KG1 (cell line): ENCODE results near the gene NECTIN1.

Experiments used
- DNase-seq: peaks from one replicate; lab custom pipeline; 2025; lab: John Stamatoyannopoulos, UW

The NECTIN1 gene

GRCh38 chr11:119754656-119755355, 25.8 kb upstream of the NECTIN1 start:
- DNase-seq, result no peak

DNA sequence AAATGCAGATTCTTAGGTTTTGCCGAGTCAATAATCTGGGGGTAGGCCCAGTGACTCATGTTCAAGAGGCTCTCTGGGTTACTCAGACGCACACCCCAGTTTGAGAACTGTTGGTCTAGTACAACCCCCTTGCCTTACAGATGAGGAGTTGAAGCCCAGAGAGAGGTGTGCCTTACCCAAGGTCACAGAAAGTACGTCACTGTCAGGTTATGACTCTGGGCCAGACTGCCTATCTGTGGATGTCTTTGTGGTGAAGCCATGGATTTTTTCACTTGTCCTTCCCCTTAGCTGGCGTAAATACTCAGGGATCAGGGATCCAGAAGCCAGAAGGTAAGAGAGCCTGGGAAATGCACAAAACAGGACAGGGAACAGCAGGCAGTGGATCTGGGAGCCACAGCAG, 25.2 kb upstream of the NECTIN1 start:
- DNase-seq, result no peak

GRCh38 chr11:119752946-119753345, 23.9 kb upstream of the NECTIN1 start:
- DNase-seq, result no peak

DNA sequence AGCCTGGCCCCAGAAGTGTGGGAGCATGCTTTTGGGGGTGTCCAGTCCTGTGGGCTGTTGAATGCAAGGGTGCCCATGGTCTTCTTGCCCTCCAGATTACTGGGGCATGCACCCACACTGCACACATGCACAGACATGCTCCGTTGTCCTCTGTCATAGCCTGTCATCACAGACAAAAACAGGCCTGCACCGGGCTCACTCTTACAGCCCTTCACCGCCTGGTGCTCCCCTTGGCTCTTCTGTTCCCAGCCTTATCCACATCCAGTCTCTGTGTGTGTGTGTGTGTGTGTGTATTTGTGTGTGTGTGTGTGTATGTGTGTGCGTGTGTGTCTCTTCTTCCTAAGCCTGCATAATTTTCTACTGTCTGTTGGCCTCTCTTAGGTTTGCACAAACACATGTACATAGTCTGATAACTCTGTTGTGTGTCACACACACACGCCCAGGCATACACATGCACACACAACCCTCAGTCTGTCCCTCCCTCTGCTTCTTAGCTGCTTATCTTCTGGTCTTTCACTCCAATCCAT, 23.4 kb upstream of the NECTIN1 start:
- no peak for DNase-seq

DNA sequence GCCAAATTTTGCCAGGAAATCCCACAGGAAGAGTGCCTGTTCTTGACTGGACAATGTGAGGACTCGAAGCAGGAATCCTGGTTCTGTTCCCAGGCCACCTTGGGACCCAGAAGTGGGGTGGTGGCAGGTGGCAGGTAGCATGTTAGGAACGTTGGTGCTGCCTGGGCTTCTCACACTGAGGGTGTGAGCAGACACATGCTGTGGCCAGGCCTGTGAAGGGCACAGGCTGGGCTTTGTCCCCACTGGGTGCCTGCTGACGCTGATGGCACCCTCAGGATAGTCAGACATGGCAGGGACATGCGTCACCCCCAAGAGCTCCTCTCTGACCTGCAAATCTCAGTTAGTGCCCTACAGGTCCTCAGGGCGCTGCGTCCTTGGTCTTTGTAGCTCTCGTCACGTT, 21.1 kb upstream of the NECTIN1 start:
- no peak for DNase-seq

- DNase-seq, result no peak
These were observed 20.1 kb upstream of the NECTIN1 start for GRCh38 chr11:119749006-119749565.

DNA sequence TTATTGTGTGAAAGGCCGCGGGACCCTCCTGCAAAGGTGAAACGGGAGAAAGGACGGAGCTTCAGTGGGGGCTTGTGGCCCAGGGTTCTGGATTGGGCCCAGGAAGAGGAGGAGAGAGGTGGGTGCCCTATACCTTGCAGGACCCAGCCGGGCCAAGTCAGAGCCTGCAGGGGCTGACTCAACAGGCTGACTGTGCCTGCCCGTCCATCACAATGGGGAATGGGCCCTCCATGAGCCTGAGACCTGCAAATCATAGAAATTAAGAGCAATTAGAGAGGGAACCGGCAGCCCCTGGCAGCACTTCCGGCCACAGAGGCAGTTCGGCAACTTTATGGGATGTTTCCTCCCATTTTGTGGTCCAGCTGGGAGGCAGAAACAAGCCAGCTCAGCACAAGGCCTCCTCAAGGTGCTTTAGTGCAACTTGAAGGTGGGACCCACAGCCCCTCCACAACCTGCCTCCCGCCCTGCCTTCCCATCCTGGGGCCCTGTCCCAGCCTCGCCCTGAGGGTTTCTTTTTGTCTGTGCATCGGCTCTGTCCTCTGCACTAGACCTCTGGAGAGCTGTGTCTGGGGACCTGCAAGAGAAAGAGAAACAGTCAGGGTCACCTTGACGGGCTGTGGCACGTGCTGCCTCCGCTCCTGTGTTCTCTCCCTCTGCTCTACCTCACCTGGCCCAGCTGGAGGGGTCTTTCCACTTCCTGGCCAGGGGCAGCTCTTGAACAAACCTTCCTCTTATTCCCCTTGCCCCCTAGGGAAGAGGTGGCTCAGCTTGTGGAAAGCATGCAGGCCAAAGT, 19.1 kb upstream of the NECTIN1 start:
- no peak for DNase-seq

- DNase-seq, result no peak
These were observed 17.0 kb upstream of the NECTIN1 start for GRCh38 chr11:119745776-119746535.

- DNase-seq, result no peak
These were observed 16.1 kb upstream of the NECTIN1 start for GRCh38 chr11:119745112-119745511.

DNA sequence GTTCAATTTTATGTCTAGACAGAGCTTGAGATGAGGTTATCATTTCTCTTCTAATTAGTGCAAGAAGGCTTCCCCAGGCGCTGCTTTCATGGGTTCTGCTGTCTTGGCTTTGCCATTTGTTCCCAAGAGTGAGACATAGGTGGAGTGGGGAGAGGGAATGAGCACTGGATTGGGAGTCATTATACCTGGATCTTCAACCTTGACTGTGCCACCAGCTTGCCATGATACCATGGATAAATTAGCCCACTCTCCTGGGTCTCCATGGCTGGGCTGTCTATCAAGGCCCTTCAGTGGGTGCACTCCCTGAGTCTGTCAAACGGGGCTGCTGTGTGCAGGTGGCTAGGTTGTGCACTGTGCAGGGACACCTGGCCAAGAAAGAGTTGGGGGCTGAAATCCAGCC, 15.6 kb upstream of the NECTIN1 start:
- no peak for DNase-seq

DNA sequence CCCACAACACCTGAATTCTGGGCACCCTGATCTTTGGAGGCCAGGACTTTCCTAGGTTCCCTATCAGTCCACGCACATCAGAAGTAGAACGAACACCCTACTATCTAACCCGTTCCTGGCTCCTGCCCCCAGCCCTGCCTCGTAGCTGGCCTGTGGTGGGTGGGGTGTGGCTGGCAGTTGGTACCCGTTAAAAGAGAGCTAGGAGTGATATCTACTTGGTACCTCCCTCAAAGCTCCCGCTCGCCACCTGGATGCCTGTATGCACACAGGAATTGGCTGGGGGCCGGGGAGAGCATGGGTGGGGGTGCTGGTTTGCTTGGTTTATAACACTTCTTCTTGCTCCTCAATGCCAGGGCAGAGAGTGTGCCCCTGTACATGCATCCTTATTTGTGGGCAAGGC, 14.0 kb upstream of the NECTIN1 start:
- no peak for DNase-seq

GRCh38 chr11:119742263-119742861, 13.4 kb upstream of the NECTIN1 start:
- no peak for DNase-seq

- peak; percentile 12 for DNase-seq
These were observed 12.6 kb upstream of the NECTIN1 start for GRCh38 chr11:119741369-119742262.

DNA sequence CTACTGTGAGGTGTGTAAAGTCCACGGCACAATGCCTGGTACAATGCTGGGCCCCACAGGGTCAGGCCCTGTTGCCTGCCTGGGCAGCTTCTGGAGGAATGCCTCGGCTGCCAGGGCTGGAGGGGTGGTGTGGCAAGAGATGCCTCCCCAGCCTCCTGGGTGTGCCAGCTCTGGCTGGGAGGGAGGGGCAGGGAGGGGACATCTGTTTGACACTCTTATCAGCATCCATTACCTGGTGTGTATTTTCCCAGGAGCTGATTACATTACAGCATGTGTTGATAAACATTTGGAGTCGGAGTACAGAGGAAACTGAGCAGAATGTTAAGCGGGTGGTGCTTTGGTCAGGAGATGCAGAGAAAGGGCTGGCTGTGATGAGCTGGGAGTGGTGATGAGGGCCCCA, 11.0 kb upstream of the NECTIN1 start:
- no peak for DNase-seq

GRCh38 chr11:119739021-119739703, 10.2 kb upstream of the NECTIN1 start:
- DNase-seq, result no peak

- no peak for DNase-seq
These were observed 9.0 kb upstream of the NECTIN1 start for GRCh38 chr11:119738059-119738439.

- DNase-seq, result no peak
These were observed 8.5 kb upstream of the NECTIN1 start for GRCh38 chr11:119737366-119738058.

- no peak for DNase-seq
These were observed 5.8 kb upstream of the NECTIN1 start for GRCh38 chr11:119734788-119735187.

- DNase-seq, result no peak
These were observed 1.9 kb upstream of the NECTIN1 start for GRCh38 chr11:119730789-119731386.
